HCT116 (cell line): ENCODE results near the gene USP9X.

Experiments used
- CTCF ChIP-seq, 3 experiments: fragments of 200-600 bp in 1 of 3; sonication (generic) in 1 of 3; IDR thresholded peaks in 2 of 3; conservative IDR thresholded peaks in 1 of 3; 2 replicates each; pipeline ENCODE4 v1.5.1; 2012 to 2017; ENCODE audit warnings: low read depth in 2 of 3, low read length in 2 of 3, antibody characterized with exemption in 1 of 3, borderline replicate concordance in 1 of 3, control low read depth in 1 of 3, mild to moderate bottlenecking in 1 of 3, mixed read lengths in 1 of 3, mixed run types in 1 of 3, moderate library complexity in 1 of 3; ENCODE audit not compliant: insufficient read depth in 1 of 3
- RAD21 ChIP-seq: IDR thresholded peaks from 2 replicates; pipeline ENCODE4 v1.6.1; 2012; ENCODE audit warnings: low read depth, mild to moderate bottlenecking
- REST ChIP-seq: IDR thresholded peaks from 2 replicates; pipeline ENCODE4 v1.6.1; 2012; ENCODE audit warnings: low read depth
- YY1 ChIP-seq: IDR thresholded peaks from 2 replicates; pipeline ENCODE4 v1.6.1; 2011; ENCODE audit warnings: low read length, low read depth, moderate library complexity, mild to moderate bottlenecking; ENCODE audit not compliant: insufficient replicate concordance; ENCODE audit errors: extremely low read depth
- TF ChIP-seq, protein P1 (sequence below): IDR thresholded peaks from 2 replicates; pipeline ENCODE4 v1.6.1; 2012

DNA sequence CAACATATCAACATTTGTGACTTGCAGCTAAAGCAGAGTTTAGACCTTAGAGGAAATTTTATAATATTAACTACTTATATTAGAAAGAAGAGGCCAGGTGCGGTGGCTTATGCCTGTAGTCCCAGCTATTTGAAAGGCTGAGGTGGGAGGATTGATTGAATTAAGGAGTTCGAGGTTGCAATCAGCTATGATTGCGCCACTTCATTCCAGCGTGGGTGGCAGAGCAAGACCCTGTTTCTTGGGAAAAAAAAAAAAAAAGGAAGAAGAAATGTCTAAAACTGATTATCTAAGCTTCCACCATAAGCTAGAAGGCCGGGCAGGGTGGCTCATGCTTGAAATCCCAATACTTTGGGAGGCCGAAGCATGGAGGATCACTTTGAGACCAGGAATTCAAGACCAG, 42.0 kb upstream of the USP9X start:
- TF ChIP-seq CTCF (IDR thresholded peaks at IDR 0.05 in 2 of 3, conservative IDR thresholded peaks at IDR 0.05 in 1 of 3; ENCODE audit: borderline replicate concordance in 1 of 3, insufficient read depth in 1 of 3, low read depth in 2 of 3, low read length in 2 of 3) (no peak), RAD21 (no peak), YY1 (no peak), REST (no peak)
- TF ChIP-seq, protein P1, sequence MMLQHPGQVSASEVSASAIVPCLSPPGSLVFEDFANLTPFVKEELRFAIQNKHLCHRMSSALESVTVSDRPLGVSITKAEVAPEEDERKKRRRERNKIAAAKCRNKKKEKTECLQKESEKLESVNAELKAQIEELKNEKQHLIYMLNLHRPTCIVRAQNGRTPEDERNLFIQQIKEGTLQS = no peak
